Measurements from ENCODE around the gene RAD51B. TPM values are rescaled to one million over a fixed set of nuclear protein-coding genes. Genes with fewer than 3 reads are reported as not detected.

RAD51B gene
- total and polyA plus RNA-seq, 9 of the 15 experiments (the other 6 are each of a cell fraction or from before 2014, with no cell fraction given): 8.5 to 17.3 (median 11.3) TPM

GRCh38 chr14:68518761-68519670 lies 699.4 kb downstream of the RAD51B start:
- POLR2A ChIA-PET: interaction anchor here (0.9 to 1.5 kb wide), 2 partner anchors 8 to 259 kb away, joined by 3 read pairs; no protein-coding TSS in a partner anchor
- H3K9me3 ChIP-seq (replicated peaks; ENCODE audit: control insufficient read depth, insufficient read depth, low read depth, low read length): no peaks in the 10 kb centered on the region
- WGBS (ENCODE audit: insufficient coverage, low coverage, missing lambda C conversion rate): 32% methylated on average over 6 of the region's 7 CpGs
- no peak overlapping the region for H3K4me2 ChIP-seq (ENCODE audit: insufficient read depth, low read length)
- no peaks in the 10 kb centered on the region for H3K27me3 ChIP-seq (ENCODE audit: control insufficient read depth in 2 of 2, insufficient read depth in 2 of 2, low read length in 2 of 2)
- CTCF ChIA-PET (ENCODE audit: low intra/inter-chr PET ratio): no interaction called here
- no peaks in the 10 kb centered on the region for H4K20me1 ChIP-seq (replicated peaks; ENCODE audit: control insufficient read depth, insufficient read depth, low read length)
- no peak overlapping the region for H2AFZ ChIP-seq (ENCODE audit: low read depth, low read length)
- DNase-seq (ENCODE audit: extremely low read depth in 1 of 4, low spot score in 3 of 4): no peak
- no TSS peak for BruUV-seq (replicated peaks)
- in situ Hi-C loops (cut with MboI): no loop called here
- no peaks in the 10 kb centered on the region for H3K9me1 ChIP-seq (ENCODE audit: control insufficient read depth, insufficient read depth, low read length)
- ATAC-seq: no peak
- intact Hi-C loops (cut with micrococcal nuclease): no loop called here
- no peaks in the 10 kb centered on the region; a peak in 1 of 5 replicates for H3K4me1 ChIP-seq (replicated peaks in 1 of 2; ENCODE audit: control insufficient read depth in 2 of 2, insufficient read depth in 2 of 2, low read length in 2 of 2)
- no peak for FAIRE-seq
- no peaks in the 10 kb centered on the region for H3K79me2 ChIP-seq (ENCODE audit: control insufficient read depth, insufficient read depth, low read length)
- H3K9ac ChIP-seq (ENCODE audit: insufficient read depth in 1 of 2, low read depth in 2 of 2, low read length in 2 of 2): no peak overlapping the region
- no peak overlapping the region for H3K27ac ChIP-seq (ENCODE audit: extremely low read depth, low read depth, low read length)
- no peak overlapping the region for H3K4me3 ChIP-seq
- no peaks in the 10 kb centered on the region for H3K36me3 ChIP-seq (ENCODE audit: control insufficient read depth, insufficient read depth, low read length)
- TF ChIP-seq KLF13 (tag; IDR thresholded peaks at IDR 0.05; ENCODE audit: borderline replicate concordance, low read depth) (no peak), ATF6 (CRISPR knock-in tag; IDR thresholded peaks at IDR 0.05) (no peak), YBX1 (IDR thresholded peaks at IDR 0.05) (no peak), TEAD2 (tag; IDR thresholded peaks at IDR 0.05) (no peak), ILK (tag; IDR thresholded peaks at IDR 0.05; ENCODE audit: borderline replicate concordance, low read depth) (no peak), EWSR1 (IDR thresholded peaks at IDR 0.05; ENCODE audit: borderline replicate concordance, low read depth, partially characterized antibody) (no peak)

Measured in K562 (cell line).